ENCODE measurements around the gene RNF44. TPM values are rescaled to one million over a fixed set of nuclear protein-coding genes. Genes with fewer than 3 reads are reported as not detected.
A peak's percentile ranks its signal among the peaks of the same experiment; 100 is the strongest.

The RNF44 gene
- total RNA-seq, 1 donor from 2014 or later: 24.1 TPM

GRCh38 chr5:176577312-176578176, 40.3 kb upstream of the RNF44 start:
- Histone ChIP-seq H3K4me3 (no peak overlapping the region), H3K36me3 (no peaks in the 10 kb centered on the region), H3K9me3 (no peaks in the 10 kb centered on the region), H3K4me1 (no peaks in the 10 kb centered on the region), H3K27ac (no peak overlapping the region), H3K27me3 (no peaks in the 10 kb centered on the region)
- TF ChIP-seq CTCF (IDR thresholded peaks at IDR 0.05): no peak
- DNase-seq (ENCODE audit: low spot score in 2 of 2): no peak
- intact Hi-C loops (cut with DNase I): no loop called here

- no peaks in the 10 kb centered on the region for H3K9me3 ChIP-seq
- intact Hi-C loops (cut with DNase I): no loop called here
- DNase-seq (ENCODE audit: low spot score in 2 of 2): no peak
These were observed 38.6 kb upstream of the RNF44 start for GRCh38 chr5:176575488-176576422.

GRCh38 chr5:176575066-176575465, 37.9 kb upstream of the RNF44 start:
- TF ChIP-seq CTCF (IDR thresholded peaks at IDR 0.05): no peak
- intact Hi-C loops (cut with DNase I): no loop called here
- H3K27ac ChIP-seq: no peak overlapping the region

More at GRCh38 chr5:176575488-176576422, 38.6 kb upstream of the RNF44 start:
- Histone ChIP-seq H3K27ac (no peak overlapping the region), H3K36me3 (no peaks in the 10 kb centered on the region), H3K27me3 (no peaks in the 10 kb centered on the region), H3K4me3 (no peak overlapping the region), H3K4me1 (no peaks in the 10 kb centered on the region)
- TF ChIP-seq CTCF (IDR thresholded peaks at IDR 0.05): no peak

GRCh38 chr5:176574297-176574591, 37.0 kb upstream of the RNF44 start:
- no peak for DNase-seq (ENCODE audit: low spot score in 2 of 2)
- no peak for TF ChIP-seq CTCF (IDR thresholded peaks at IDR 0.05)
- Histone ChIP-seq H3K4me1 (no peaks in the 10 kb centered on the region), H3K4me3 (no peak overlapping the region), H3K27me3 (no peaks in the 10 kb centered on the region), H3K36me3 (no peaks in the 10 kb centered on the region), H3K9me3 (no peaks in the 10 kb centered on the region), H3K27ac (no peak overlapping the region)
- intact Hi-C loops (cut with DNase I): no loop called here

More at GRCh38 chr5:176575066-176575465, 37.9 kb upstream of the RNF44 start:
- H3K4me3 ChIP-seq: no peak overlapping the region
- H3K4me1 ChIP-seq: no peaks in the 10 kb centered on the region
- H3K36me3 ChIP-seq: no peaks in the 10 kb centered on the region
- no peaks in the 10 kb centered on the region for H3K9me3 ChIP-seq
- no peaks in the 10 kb centered on the region for H3K27me3 ChIP-seq
- no peak for DNase-seq (ENCODE audit: low spot score in 2 of 2)

- intact Hi-C loops (cut with DNase I): no loop called here
- Histone ChIP-seq H3K27me3 (no peaks in the 10 kb centered on the region), H3K9me3 (no peaks in the 10 kb centered on the region), H3K4me3 (no peak overlapping the region), H3K27ac (no peak overlapping the region), H3K36me3 (no peaks in the 10 kb centered on the region), H3K4me1 (no peaks in the 10 kb centered on the region)
- peak in 1 of 2 donors; percentile 76 for DNase-seq (ENCODE audit: low spot score in 2 of 2)
- TF ChIP-seq CTCF (IDR thresholded peaks at IDR 0.05): peak; percentile 49 to 59 (median 56)
These were observed 36.5 kb upstream of the RNF44 start for GRCh38 chr5:176573564-176574296.
